Stimulated activated CD8-positive, alpha-beta memory T cell treated with anti-CD3 and anti-CD28 coated beads, Interleukin-7, amount 100 ng/mL, for 24 hours (primary cell): ENCODE data around the gene COG8.

ENCODE experiments used
- DNase-seq: peaks from one replicate; pipeline ENCODE4 v3.0.0-alpha.2; 2020; ENCODE audit warnings: low read depth

The COG8 gene

GRCh38 chr16:69345923-69346322, 6.6 kb upstream of the COG8 start:
- no peak for DNase-seq

- no peak for DNase-seq
Measured at GRCh38 chr16:69344171-69344570, 4.8 kb upstream of the COG8 start.

- no peak for DNase-seq
Measured at GRCh38 chr16:69340095-69340644, 806 bp upstream of the COG8 start.

- DNase-seq, result no peak
Measured at GRCh38 chr16:69338557-69339288, 641 bp downstream of the COG8 start.

GRCh38 chr16:69334696-69335095, 4.7 kb downstream of the COG8 start:
- DNase-seq, result no peak

- peak; percentile 63 for DNase-seq
Measured at GRCh38 chr16:69330286-69331109, 8.9 kb downstream of the COG8 start, which contains the start of gene PDF. Gene PDF, minus strand, starts transcription at chr16:69330588. Its CDS starts 18 bp downstream, at chr16:69330570.

- no peak for DNase-seq
Measured at GRCh38 chr16:69329369-69330285, 9.7 kb downstream of the COG8 start.

GRCh38 chr16:69328854-69329316, 10.5 kb downstream of the COG8 start:
- DNase-seq, result no peak

GRCh38 chr16:69327585-69328310, 11.6 kb downstream of the COG8 start:
- no peak for DNase-seq

- DNase-seq, result no peak
Measured at GRCh38 chr16:69326172-69326873, 13.0 kb downstream of the COG8 start.

- no peak for DNase-seq
Measured at GRCh38 chr16:69325784-69326171, 13.6 kb downstream of the COG8 start.

GRCh38 chr16:69324585-69325253, 14.6 kb downstream of the COG8 start:
- DNase-seq, result no peak

- DNase-seq, result no peak
Measured at GRCh38 chr16:69324013-69324531, 15.3 kb downstream of the COG8 start.

GRCh38 chr16:69323415-69323814, 15.9 kb downstream of the COG8 start:
- no peak for DNase-seq

GRCh38 chr16:69322343-69322742, 17.0 kb downstream of the COG8 start:
- DNase-seq, result no peak

GRCh38 chr16:69321080-69321479, 18.3 kb downstream of the COG8 start:
- DNase-seq, result no peak

- DNase-seq, result no peak
Measured at GRCh38 chr16:69320740-69321073, 18.7 kb downstream of the COG8 start.

GRCh38 chr16:69319826-69320739, 19.3 kb downstream of the COG8 start:
- no peak for DNase-seq

GRCh38 chr16:69319381-69319780, 20.0 kb downstream of the COG8 start:
- no peak for DNase-seq
